Choroid plexus epithelial cell (primary cell): ENCODE data around the gene NUMBL.

ENCODE experiments used
- DNase-seq: peaks from one replicate; pipeline ENCODE4 v3.0.0-alpha.2; 2010; ENCODE audit warnings: low read depth
- H3K4me3 ChIP-seq: 2 replicates; pipeline ENCODE4 v1.5.1; 2011; ENCODE audit warnings: low read depth, mild to moderate bottlenecking, control low read depth, low read length, moderate library complexity
- TF ChIP-seq, protein P1 (sequence below): conservative IDR thresholded peaks from 2 replicates; pipeline ENCODE4 v1.5.1; 2011; ENCODE audit warnings: low read depth, mild to moderate bottlenecking, control low read depth, inconsistent platforms, low read length, moderate library complexity

Gene NUMBL

DNA sequence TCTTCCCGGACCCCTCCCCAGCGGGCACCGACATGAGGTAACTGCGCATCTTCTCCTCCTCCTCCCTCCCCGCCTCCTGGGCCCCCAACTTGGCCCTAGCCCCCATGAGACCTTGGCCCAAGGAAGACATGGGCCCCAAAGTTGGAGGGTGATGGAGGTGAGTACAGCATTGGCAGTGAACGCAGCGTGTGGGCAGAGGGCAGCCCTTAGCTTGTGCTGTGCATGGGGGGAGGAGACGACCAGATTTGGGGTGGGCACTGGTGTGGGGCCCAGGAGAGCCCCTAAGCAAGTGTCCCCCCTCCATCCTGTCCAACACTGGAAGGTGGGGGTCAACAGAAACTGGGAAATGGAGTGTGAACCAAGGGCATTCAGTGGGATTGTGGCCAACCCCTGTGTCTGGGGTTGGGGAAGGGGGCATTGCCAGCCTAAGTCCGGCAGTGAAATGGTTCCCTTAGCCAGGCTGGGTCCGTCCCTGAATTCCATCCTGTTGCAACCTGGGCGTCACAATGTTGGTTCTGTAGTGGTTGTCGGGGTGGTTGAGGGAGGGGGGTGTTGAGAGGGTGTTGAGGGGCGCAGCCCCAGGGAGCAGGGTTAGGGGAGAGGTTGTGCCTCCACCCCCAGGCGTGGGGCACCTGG, 23.5 kb downstream of the NUMBL start:
- TF ChIP-seq, protein P1, sequence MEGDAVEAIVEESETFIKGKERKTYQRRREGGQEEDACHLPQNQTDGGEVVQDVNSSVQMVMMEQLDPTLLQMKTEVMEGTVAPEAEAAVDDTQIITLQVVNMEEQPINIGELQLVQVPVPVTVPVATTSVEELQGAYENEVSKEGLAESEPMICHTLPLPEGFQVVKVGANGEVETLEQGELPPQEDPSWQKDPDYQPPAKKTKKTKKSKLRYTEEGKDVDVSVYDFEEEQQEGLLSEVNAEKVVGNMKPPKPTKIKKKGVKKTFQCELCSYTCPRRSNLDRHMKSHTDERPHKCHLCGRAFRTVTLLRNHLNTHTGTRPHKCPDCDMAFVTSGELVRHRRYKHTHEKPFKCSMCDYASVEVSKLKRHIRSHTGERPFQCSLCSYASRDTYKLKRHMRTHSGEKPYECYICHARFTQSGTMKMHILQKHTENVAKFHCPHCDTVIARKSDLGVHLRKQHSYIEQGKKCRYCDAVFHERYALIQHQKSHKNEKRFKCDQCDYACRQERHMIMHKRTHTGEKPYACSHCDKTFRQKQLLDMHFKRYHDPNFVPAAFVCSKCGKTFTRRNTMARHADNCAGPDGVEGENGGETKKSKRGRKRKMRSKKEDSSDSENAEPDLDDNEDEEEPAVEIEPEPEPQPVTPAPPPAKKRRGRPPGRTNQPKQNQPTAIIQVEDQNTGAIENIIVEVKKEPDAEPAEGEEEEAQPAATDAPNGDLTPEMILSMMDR, result no peak
- no peak overlapping the region for H3K4me3 ChIP-seq
- DNase-seq, result no peak

DNA sequence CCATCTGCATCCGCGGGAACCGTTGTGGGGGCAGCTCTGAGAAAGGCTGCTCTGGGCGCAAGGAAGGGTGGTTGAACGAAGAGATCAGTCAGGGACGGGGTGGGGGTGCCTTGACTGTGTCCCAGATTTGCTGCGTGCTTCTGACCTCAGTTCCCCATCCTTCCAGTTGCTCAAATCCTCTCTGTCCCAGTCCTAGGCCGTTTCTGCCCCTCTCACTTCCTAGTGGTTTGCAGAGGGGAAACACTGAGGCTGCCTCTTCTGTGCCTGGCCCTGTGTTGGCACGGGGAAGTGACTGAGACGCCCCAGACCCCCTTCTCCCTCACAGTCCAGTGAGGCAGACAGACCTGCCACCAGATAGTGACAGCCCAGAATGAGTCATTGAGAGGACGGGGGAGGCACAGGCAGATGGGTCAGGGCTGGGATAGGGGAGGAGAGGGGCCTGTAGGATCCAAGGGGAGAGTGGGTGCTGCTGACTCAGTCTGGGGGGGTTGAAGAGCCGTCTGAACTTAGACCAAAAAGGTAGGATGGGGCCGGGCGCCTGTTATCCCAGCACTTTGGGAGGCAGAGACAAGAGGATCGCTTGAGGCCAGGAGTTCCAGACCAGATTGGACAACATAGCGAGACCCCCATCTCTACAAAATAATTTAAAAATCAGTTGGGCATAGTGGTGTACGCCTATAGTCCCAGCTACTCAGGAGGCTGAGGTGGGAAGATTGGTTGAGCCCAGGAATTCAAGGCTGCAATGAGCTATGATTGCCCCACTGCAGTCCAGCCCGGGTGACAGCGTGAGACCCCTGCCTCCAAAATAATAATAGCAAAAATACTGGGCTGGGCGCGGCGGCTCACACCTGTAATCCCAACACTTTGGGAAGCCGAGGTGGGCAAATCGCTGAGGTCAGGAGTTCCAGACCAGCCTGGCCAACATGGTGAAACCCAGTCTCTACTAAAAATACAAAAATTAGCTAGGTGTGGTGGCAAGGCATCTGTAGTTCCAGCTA, 26.5 kb downstream of the NUMBL start:
- DNase-seq, result no peak
- TF ChIP-seq, protein P1, result no peak
- H3K4me3 ChIP-seq, result peak overlapping the region; percentile 66

DNA sequence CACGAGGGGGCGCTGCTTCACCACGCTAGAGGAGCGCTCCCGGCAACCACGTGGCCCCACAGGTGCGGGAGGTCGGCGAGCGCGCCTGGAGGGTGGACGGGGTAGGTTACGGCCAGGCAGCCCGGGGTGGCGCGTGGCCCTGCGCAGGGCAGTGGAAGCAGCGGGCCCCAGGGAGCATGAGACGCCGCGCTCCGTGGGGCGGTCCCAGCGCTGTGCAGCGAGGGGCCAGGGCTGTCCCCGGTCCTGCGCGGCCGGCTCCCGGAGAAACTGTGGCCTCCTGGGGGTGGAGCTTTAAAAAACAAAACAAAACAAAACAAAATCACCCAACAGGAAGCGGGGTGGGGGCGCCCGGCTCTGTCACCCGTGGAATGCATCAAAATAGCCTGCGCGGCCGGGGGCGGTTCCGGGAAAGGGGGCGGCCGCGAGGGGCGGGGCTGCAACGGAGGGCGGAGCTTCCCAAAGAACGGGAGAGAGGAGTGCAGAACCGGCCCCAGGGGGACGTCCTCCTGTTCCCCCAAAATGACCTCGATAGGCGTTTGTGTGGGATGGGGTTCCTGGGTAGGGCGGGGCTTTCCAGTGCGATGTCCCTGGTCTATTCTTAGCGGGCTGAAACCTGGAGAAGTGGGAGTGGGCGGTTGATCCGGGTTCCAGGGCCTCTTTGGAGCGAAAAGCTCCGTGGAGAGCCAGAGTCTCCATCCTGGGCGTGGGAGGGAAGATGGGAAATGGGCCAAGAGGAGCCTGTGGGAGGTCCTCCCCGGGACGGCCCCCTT, 27.3 kb downstream of the NUMBL start:
- TF ChIP-seq, protein P1, result no peak
- peak overlapping the region; percentile 66 for H3K4me3 ChIP-seq
- peak; percentile 91 for DNase-seq

DNA sequence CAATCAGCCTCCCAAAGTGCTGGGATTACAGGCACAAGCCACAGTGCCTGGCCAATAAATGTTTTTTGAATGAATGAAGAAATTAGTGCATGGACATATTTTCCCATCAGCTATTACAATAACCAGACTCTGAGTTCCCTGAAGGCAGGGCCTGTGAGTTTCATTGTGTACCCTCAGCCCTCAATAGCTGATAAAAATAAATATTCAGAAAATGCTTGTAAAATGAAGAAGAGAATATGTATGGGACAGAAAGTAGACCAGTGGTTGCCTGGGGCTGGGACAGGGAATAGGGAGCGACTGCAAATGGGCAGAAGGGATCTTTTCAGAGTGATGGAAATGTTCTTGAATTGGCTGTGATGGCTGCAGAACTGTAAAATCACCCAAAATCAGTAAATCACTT, 28.8 kb downstream of the NUMBL start:
- TF ChIP-seq, protein P1, result no peak

DNA sequence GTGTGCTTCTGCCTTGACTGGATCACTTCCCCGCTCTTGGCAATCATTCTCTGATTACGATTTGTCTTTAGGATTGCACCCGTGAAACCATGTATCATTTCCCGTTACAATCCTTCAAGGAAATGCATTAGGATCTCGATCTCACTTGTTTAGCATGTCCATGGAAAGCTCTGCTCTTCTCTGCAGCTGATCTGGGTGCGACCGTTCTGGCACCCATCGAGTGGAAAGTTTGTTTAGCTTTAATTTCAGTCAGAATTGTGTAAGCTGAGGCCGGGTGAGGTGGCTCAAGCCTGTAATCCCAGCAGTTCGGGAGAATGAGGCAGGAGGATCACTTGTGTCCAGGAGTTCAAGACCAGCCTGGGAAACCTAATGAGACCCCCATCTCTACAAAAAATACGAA, 30.9 kb downstream of the NUMBL start:
- TF ChIP-seq, protein P1, result no peak
- no peak overlapping the region for H3K4me3 ChIP-seq
- DNase-seq, result no peak

More for the DNA sequence above, 28.8 kb downstream of the NUMBL start:
- no peak for DNase-seq
- H3K4me3 ChIP-seq, result no peak overlapping the region

DNA sequence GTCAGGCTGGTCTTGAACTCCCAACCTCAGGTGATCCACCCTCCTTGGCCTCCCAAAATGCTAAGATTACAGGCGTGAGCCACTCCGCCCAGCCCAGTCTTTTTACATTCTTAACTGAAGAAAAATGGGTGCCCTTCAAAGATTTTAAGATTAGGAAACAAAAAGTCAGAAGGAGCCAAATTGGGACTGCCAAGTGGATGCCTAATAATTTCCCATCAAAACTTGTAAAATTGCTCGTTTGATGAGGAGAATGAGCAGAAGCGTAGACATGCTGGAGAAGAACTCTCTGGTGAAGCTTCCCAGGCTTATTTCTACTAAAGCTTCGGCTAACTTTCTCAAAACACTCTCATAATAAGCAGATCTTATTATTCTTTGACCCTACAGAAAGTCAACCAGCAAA, 31.3 kb downstream of the NUMBL start:
- no peak overlapping the region for H3K4me3 ChIP-seq
- DNase-seq, result no peak
- TF ChIP-seq, protein P1, result no peak
